Measurements from ENCODE around the gene CALM1. TPM values are rescaled to one million over a fixed set of nuclear protein-coding genes. Genes with fewer than 3 reads are reported as not detected.

Gene CALM1
- total and polyA plus RNA-seq, 4 donors: 146 to 517 (median 166) TPM

DNA sequence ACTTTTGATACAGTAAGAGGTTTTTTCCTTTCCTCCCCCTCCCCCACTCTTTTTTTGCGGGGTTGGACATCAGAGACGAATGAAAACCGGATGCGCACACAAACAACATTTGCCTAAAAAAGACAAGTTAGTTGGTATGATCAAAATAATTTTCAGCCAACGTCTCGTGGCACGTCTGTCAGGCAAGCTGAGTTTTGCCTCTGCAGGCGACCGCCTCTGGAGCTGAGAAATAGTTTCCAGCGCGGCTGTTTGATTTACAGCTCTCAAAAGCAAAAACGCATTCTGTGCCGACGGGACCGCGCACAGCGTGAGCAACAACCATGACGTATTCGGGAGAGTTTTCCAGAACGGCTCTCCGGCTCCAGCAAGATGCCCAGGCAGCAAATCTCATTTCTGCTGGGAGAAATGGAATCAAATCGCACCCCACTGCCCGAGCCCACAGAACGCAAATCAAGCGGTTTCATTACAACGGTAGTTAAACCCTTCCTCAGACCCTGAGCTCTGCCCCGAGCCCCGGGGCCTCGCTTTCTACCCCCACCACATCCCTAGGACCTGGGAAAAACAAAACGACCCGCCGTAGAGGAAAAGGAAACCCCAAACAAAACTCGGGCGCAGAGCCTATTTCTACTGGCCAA, 14.2 kb upstream of the CALM1 start:
- Histone ChIP-seq H3K9me3 (ENCODE audit: control insufficient read depth in 4 of 4, low read length in 3 of 4) (no peaks in the 10 kb centered on the region), H3K36me3 (ENCODE audit: control insufficient read depth in 4 of 4, insufficient read depth in 3 of 4, low read depth in 1 of 4, low read length in 3 of 4) (no peaks in the 10 kb centered on the region), H3K27me3 (ENCODE audit: control insufficient read depth in 4 of 4, insufficient read depth in 4 of 4, low read length in 3 of 4) (no peaks in the 10 kb centered on the region), H3K9ac (ENCODE audit: low read depth in 1 of 2, low read length in 2 of 2) (peak overlapping the region; percentile 84 to 99), H3K4me1 (ENCODE audit: control insufficient read depth in 4 of 4, insufficient read depth in 4 of 4, low read length in 3 of 4) (peaks cover 3 to 22% (median 19%) of the 10 kb centered on the region in 4 donors), H3K4me3 (ENCODE audit: low read depth in 1 of 3, low read length in 3 of 3) (peak overlapping the region; percentile 46 to 79 (median 57)), H3K27ac (ENCODE audit: low read depth in 1 of 2, low read length in 2 of 2) (peak overlapping the region; percentile 94 to 100)
- under 1% methylated on average over 34 of the region's 34 CpGs for WGBS
- TF ChIP-seq TAF1 (conservative IDR thresholded peaks at IDR 0.05): no peak
- TF ChIP-seq REST (IDR thresholded peaks at IDR 0.05): no peak
- no peak for TF ChIP-seq HNF4G (IDR thresholded peaks at IDR 0.05)
- TF ChIP-seq RAD21 (IDR thresholded peaks at IDR 0.05): no peak
- TF ChIP-seq, protein P1, sequence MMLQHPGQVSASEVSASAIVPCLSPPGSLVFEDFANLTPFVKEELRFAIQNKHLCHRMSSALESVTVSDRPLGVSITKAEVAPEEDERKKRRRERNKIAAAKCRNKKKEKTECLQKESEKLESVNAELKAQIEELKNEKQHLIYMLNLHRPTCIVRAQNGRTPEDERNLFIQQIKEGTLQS (IDR thresholded peaks at IDR 0.05): no peak
- no peak for DNase-seq (ENCODE audit: low spot score)

DNA sequence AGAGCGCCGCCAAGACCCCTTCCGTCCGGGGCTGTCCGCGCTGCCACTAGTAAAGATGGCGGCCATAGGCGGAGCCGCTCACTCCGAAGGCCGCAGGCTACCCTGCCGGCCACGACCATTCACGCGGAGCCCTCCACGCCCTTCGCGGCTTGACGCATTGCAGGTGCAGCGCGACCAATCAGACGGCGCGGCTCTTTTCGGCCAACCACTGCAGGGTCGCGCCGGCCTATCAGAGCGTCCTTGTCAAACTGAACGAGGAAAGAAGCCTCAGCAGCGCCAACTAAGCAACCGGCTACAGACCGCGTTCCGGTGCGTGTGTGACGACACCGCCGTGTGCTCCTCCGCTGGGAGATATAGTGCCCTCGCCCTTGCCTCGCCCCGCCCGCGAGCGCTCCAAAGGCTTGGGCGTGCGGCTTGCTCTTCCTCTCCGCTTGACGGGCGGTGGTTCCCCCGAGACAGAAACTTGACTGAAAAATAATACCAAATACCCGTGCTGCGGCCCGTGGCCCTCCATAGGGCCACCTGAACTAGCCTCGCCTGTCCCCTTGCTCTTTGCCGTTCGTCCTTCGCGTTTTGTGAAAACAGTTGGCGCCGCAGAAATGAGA, 13.6 kb upstream of the CALM1 start:
- Histone ChIP-seq H3K27ac (ENCODE audit: low read depth in 1 of 2, low read length in 2 of 2) (peak overlapping the region; percentile 99 to 100), H3K9ac (ENCODE audit: low read depth in 1 of 2, low read length in 2 of 2) (peak overlapping the region; percentile 89 to 99), H3K4me3 (ENCODE audit: low read depth in 1 of 3, low read length in 3 of 3) (peak overlapping the region; percentile 57 to 79 (median 74)), H3K4me1 (ENCODE audit: control insufficient read depth in 4 of 4, insufficient read depth in 4 of 4, low read length in 3 of 4) (peaks cover 3 to 22% (median 19%) of the 10 kb centered on the region in 4 donors), H3K36me3 (ENCODE audit: control insufficient read depth in 4 of 4, insufficient read depth in 3 of 4, low read depth in 1 of 4, low read length in 3 of 4) (no peaks in the 10 kb centered on the region), H3K9me3 (ENCODE audit: control insufficient read depth in 4 of 4, low read length in 3 of 4) (no peaks in the 10 kb centered on the region), H3K27me3 (ENCODE audit: control insufficient read depth in 4 of 4, insufficient read depth in 4 of 4, low read length in 3 of 4) (no peaks in the 10 kb centered on the region)
- peak; percentile 98 for DNase-seq (ENCODE audit: low spot score)
- under 1% methylated on average over 62 of the region's 62 CpGs for WGBS
- TF ChIP-seq, protein P1 (IDR thresholded peaks at IDR 0.05): peak; percentile 50
- no peak for TF ChIP-seq NR2F2 (IDR thresholded peaks at IDR 0.05)
- peak; percentile 66 for TF ChIP-seq ZBTB33 (IDR thresholded peaks at IDR 0.05)
- peak in 1 of 2 donors; percentile 19 for TF ChIP-seq RAD21 (IDR thresholded peaks at IDR 0.05)
- TF ChIP-seq YY1 (IDR thresholded peaks at IDR 0.05): peak; percentile 100
- TF ChIP-seq SP1 (IDR thresholded peaks at IDR 0.05): peak; percentile 99
- TF ChIP-seq EGR1 (IDR thresholded peaks at IDR 0.05; ENCODE audit: low read depth in 2 of 2): peak in 1 of 2 donors; percentile 11
- TF ChIP-seq FOXA2 (IDR thresholded peaks at IDR 0.05): no peak
- TF ChIP-seq, protein P2, sequence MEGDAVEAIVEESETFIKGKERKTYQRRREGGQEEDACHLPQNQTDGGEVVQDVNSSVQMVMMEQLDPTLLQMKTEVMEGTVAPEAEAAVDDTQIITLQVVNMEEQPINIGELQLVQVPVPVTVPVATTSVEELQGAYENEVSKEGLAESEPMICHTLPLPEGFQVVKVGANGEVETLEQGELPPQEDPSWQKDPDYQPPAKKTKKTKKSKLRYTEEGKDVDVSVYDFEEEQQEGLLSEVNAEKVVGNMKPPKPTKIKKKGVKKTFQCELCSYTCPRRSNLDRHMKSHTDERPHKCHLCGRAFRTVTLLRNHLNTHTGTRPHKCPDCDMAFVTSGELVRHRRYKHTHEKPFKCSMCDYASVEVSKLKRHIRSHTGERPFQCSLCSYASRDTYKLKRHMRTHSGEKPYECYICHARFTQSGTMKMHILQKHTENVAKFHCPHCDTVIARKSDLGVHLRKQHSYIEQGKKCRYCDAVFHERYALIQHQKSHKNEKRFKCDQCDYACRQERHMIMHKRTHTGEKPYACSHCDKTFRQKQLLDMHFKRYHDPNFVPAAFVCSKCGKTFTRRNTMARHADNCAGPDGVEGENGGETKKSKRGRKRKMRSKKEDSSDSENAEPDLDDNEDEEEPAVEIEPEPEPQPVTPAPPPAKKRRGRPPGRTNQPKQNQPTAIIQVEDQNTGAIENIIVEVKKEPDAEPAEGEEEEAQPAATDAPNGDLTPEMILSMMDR (IDR thresholded peaks at IDR 0.05; ENCODE audit: low read depth, low read length, missing input control): no peak
- peak; percentile 26 for TF ChIP-seq HNF4G (IDR thresholded peaks at IDR 0.05)
- TF ChIP-seq TAF1 (conservative IDR thresholded peaks at IDR 0.05): peak; percentile 81
- TF ChIP-seq, protein P3, sequence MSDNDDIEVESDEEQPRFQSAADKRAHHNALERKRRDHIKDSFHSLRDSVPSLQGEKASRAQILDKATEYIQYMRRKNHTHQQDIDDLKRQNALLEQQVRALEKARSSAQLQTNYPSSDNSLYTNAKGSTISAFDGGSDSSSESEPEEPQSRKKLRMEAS (IDR thresholded peaks at IDR 0.05): peak; percentile 71
- TF ChIP-seq HNF4A (conservative IDR thresholded peaks at IDR 0.05): peak; percentile 41 to 45
- peak; percentile 82 for TF ChIP-seq REST (IDR thresholded peaks at IDR 0.05)
- peak in 1 of 2 donors; percentile 68 for TF ChIP-seq GABPA (IDR thresholded peaks at IDR 0.05 in 1 of 2, conservative IDR thresholded peaks at IDR 0.05 in 1 of 2)
- peak in 1 of 2 donors; percentile 33 for TF ChIP-seq JUND (IDR thresholded peaks at IDR 0.05)
- peak; percentile 53 to 67 for TF ChIP-seq RXRA (IDR thresholded peaks at IDR 0.05)
- no peak for TF ChIP-seq FOXA1 (IDR thresholded peaks at IDR 0.05)
